Muscle of back (tissue), 11 donors: ENCODE results near the gene MRPL20. TPM values are rescaled to one million over a fixed set of nuclear protein-coding genes. Genes with fewer than 3 reads are reported as not detected.
"Not testable (repeated sequence)": the region's sequence is repeated elsewhere in the genome, so short reads cannot be mapped to it uniquely, and the experiment has no call there.

Experiments
- DNase-seq, 3 donors: peaks; one replicate each; pipeline versions ENCODE4 v3.0.0 to v3.0.0-alpha.2; 2013
- polyA plus RNA-seq, 10 donors: library from polyadenylated mRNA; unstranded; fragments of 120-200 nt; gene quantifications; one replicate each; pipeline ENCODE4 v1.2.1, GENCODE V29; 2013; ENCODE audit not compliant: insufficient read length in 10 of 10

The MRPL20 gene
- polyA plus RNA-seq, 10 donors = 93.2 to 116 (median 110) TPM

DNA sequence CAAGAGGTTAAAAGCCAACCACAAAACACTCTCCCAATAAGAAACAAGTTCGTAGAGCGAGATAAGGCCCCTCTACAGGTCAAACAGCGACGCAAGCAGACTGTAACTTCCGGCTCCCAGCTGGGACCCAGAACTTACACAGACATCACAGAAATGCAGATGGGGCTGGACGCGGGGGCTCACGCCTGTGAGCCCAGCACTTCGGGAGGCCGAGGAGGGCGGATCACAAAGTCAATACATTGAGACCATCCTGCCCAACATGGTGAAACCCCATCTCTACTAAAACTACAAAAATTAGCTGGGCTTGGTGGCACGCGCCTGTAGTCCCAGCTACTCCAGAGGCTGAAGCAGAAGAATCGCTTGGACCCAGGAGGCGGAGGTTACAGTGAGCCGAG is 19.0 kb downstream of the MRPL20 start:
- DNase-seq = no peak

DNA sequence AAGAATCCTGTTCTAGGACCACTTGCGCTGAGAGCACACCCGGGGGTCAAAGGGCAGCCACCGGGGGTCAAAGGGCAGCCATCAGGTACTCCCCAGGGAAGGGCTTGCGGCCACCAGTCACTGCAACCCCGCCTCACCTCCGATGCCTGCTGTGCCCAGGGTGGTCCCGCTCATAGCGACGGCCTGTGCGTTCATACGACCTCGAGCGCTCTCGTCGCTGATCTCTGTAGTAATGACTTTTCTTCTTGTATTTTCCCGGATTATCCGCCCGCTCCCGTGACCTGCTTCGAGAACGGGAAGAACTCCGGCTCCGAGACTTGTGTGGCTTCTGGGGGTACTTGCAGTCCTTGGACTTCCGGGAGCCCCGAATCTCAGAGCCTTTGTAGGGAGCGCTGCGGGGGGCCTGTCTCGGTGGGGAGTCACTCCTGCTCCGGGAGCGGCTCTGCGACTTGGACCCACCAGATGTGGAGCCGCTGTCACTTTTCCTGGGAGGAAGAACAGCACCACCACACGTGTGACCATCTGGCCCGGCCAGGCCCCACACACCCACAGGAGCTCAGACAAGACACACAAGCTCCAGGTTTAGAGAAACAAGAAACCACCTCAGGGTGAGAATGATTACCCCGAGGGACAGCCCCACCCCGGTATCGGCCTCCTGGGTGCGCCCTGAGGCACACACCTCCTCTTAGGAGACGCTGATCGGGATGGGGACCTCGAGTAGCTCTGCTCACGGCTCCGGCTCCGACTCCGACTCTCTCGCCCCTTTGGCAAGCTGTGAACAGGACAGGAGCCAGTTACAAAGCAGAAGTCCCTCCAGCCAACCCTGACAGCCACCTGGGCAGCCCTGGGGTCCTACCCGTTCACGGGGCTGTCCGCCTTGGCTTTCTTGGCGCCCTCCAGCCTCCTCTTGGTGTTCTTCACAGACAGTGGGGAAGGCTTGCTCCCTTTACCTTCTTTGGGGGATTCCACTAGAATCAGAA is 19.7 kb downstream of the MRPL20 start:
- DNase-seq = no peak

GRCh38 chr1:1385931-1386330 is 21.2 kb downstream of the MRPL20 start:
- DNase-seq = no peak

DNA sequence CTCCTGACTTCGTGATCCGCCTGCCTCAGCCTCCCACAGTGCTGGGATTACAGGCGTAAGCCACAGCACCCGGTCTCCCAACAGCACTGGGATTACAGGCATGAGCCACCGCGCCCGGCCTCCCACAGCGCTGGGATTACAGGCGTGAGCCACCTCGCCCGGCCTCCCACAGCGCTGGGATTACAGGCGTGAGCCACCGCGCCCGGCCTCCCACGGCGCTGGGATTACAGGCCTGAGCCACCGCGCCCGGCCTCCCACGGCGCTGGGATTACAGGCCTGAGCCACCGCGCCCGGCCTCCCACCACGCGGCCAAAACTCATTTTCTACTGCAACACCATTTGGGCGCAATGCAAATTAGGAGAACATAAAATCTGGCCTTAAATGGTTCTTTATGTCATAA is 21.8 kb downstream of the MRPL20 start:
- not testable (repeated sequence) for DNase-seq

DNA sequence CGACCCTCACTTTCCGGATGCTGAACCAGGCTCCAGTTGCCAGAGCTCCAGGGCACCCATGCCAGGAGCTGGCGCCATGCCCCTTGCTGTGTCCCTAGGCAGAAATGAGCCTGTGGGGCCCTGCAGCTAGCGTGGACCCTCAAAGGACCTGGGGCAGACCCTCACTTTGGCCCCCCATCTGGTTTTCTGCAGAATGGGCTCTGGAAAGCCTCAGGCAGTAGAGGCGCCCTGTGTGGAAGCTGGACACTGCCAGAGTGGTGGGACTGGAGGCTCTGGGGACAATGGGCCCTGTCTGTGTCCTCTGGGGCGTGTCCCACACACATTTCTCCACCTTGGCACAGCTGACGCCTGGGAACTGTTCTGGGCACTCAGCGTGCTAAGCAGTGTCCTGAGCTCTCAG is 25.8 kb downstream of the MRPL20 start:
- no peak for DNase-seq

GRCh38 chr1:1380860-1381259 is 26.2 kb downstream of the MRPL20 start:
- DNase-seq = no peak

GRCh38 chr1:1377540-1378205 is 29.4 kb downstream of the MRPL20 start:
- DNase-seq = no peak

DNA sequence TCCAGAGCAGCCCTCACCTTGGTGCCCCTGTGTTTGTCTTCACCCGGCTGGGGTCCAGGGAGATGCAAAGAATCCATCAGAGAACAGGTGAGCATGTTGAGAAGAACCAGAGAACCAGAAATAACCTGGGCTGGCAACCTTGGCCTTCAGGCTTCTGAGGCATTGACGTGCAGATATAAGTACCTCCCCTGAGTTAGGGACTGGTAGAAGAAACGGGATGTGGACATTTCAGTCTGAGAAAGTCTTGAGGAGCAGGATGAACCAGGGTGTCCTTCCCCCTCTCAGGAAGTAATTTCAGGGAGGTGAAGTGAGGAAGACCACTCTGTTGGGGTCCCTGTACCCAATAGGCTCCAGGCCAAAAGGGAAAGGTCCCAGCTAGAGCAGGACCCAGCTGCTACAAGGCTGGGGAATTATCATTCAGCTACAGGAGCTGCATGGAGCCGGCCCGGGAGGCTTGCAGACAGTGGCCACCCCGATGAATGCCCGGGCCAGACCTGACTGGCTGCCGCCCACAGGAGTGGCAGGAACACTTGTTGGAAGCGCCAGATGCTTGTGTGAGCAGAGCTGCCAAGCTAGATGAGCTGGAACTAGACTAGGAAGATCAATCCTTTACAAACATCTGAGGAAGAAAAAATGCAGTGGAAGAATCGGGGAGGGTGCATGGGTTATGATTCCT is 30.4 kb downstream of the MRPL20 start:
- DNase-seq = no peak

DNA sequence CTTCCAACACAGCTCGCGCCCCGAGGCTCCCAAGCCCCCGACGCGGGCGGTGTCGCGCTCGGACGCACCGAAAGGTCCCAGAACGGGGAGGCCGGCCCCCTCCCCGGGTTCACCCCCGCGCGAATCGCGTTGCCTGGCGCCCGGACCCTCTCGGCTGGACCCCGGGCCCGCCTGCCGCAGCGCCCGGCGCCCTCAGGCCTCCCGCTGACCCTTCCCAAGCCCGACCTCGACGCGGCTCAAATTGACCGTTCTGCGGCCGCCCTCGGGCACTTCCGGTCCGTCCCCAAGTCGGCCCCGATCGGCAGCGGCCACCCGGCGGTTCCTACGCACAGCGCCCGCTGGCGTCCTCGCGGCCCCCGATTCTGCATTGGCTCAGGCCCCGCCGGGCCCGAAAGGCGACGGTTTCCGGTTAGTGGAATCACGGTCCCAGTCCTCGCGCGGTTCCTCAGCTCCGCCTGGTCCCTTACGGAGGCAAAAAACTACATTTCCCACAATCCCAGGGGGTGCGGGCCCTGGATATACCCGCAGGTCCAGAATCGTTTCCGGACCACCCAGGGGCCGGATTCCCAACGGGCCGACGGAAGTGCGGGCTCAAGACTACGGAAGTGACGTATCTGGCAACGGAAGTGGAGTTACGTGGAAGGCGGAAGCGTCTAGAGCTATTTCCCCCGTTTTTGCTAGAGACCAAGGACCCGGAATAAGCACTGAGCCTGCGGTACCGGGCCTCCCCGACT is 32.0 kb downstream of the MRPL20 start, which contains the start of gene AURKAIP1:
TSS of gene AURKAIP1 (minus strand) at position 279 of the 734 bp plus-strand sequence. CDS start 451 bp downstream, outside the sequence.
- peak; percentile 100 for DNase-seq

DNA sequence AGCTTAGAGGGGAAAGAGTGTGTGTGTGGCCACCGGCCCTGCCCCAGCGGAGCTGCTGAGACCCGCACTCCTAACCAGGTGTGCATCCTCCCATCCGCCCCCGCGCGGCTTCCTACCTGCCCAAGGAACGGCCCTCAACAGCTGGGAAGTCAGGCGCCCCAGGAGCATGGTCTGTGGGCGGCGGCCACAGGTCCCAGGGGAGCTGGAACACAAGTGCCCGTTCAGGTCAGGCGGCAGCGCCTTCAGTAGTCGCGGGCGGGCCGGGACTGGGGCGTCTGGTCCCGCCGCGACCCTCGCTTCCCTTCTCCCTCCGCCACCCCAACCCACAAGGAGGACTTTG is 32.5 kb downstream of the MRPL20 start:
- DNase-seq = no peak

GRCh38 chr1:1373815-1374588 is 33.1 kb downstream of the MRPL20 start:
- no peak for DNase-seq

GRCh38 chr1:1373051-1373814 is 33.9 kb downstream of the MRPL20 start:
- DNase-seq = no peak

GRCh38 chr1:1371746-1372711 is 35.1 kb downstream of the MRPL20 start:
- peak in 1 of 3 donors; percentile 76 for DNase-seq

DNA sequence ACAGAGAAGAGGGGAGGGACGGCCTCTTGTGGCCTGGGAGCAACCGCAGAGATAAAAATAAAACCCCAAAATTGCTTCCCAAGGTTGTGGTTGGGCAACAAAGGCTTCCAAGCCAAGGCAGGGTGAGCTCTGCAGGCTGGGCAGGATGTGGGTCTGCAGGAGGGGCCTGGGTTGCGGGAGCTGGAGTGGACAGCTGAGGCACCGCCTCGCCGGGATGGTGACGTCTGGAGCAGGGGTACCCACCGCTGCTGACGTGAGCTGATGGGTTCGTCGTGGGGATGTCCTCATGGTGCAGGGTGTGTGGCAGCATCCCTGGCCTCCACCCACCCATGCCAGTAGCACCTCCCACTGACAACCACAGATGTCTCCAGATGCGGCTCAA is 35.7 kb downstream of the MRPL20 start:
- no peak for DNase-seq

DNA sequence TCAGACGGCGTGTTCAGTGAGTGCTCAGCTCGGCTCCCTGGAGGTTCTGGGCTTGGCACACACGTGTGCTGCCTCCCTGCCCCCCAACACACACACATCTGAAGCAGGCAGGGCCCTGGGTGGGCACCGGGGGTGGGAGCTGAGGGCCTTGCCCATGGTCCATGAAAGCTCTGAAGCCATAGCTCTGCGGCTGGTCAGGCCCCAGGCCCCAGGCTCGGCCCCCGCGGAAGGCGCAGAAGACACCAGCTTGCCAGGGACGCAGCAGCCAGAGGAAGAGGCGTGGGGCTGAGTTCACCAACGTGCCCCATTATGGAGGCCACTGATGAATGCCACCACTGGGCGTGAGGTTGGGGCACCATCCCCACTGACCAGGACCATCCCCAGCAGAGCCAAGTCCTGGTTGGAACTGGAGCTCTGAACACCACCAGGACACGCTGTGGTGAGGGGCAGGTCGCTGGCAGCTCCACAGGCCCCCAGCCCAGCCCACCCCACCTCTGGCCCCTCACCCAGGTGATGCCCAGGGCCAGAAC is 36.3 kb downstream of the MRPL20 start:
- DNase-seq = no peak

DNA sequence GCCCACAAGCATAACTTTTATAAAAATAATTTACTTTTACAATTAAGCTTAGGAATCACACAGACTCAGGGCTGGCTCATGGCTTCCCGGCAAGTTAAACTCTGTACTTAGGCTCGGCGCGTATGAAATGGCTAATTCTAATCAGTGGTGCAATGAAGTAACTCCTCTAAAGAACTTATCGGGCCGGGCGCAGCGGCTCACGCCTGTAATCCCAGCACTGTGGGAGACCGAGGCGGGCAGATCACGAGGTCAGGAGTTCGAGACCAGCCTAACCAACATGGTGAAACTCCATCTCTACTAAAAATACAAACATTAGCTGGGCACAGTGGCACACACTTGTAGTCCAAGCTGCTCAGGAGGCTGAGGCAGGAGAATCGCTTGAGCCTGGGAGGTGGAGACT is 37.0 kb downstream of the MRPL20 start:
- not testable (repeated sequence) for DNase-seq

DNA sequence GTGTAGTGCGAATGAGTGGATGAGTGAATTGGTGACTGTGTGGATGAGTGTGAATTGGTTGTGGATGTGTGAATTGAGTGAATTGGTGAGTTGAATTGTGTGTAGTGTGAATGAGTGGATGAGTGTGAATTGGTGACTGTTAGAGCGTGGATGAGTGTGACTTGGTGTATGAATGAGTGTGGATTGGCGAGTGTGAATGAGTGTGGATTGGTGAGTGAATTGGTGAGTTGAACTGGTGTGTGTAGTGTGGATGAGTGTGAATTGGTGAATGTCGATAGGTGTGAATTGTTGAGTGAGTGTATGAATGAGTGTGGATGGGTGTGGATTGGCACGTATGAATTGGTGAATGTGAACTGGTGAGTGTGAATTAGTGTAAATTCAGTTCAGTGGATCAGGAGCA is 39.8 kb downstream of the MRPL20 start:
- no peak for DNase-seq

DNA sequence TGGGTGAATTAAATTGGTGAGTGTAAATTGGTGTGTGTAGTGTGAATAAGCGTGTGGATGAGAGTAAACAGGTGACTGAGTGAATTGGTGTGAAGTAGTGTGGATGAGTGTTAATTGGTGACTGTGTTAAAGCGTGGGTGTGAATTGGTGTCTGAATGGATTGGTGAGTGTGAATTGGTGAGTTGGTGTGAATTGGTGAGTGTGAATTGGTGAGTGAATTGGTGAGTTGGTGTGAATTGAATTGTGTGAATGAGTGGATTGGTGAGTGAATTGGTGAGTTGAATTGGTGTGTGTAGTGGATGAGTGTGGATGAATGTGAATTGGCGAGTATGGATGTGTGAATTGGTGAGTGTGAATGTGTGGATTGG is 40.4 kb downstream of the MRPL20 start:
- DNase-seq = no peak
